K562 (cell line): ENCODE measurements around the gene TJP3. TPM values are rescaled to one million over a fixed set of nuclear protein-coding genes. Genes with fewer than 3 reads are reported as not detected.

Experiments
- AFF1 ChIP-seq, 2 experiments: fragments of 450-650 bp; IDR thresholded peaks; 2 replicates each; pipeline ENCODE4 v1.6.1; 2018; ENCODE audit warnings: mild to moderate bottlenecking in 2 of 2, low read depth in 1 of 2; ENCODE audit not compliant: partially characterized antibody in 2 of 2
- ATF1 ChIP-seq, 2 experiments: fragments of 450-650 bp in 1 of 2; IDR thresholded peaks; 2 replicates each; pipeline ENCODE4 v1.6.1; 2016; ENCODE audit warnings: missing compliant biosample characterization in 1 of 2, missing genetic modification characterization in 1 of 2
- CBX3 ChIP-seq, 2 experiments: IDR thresholded peaks; 1 replicate in 1 of 2; 2 replicates in 1 of 2; pipeline ENCODE4 v1.6.1; 2012; ENCODE audit warnings: inconsistent platforms in 2 of 2, low read length in 2 of 2, borderline replicate concordance in 1 of 2, control low read depth in 1 of 2
- CGGBP1 ChIP-seq: fragments of 250-450 bp; sonication (Bioruptor Pico); IDR thresholded peaks from 2 replicates; pipeline ENCODE4 v1.9.0; 2021; ENCODE audit warnings: mild to moderate bottlenecking
- ETS1 ChIP-seq: conservative IDR thresholded peaks from 2 replicates; pipeline ENCODE4 v1.6.1; 2011; ENCODE audit warnings: low read depth, mild to moderate bottlenecking, low read length; ENCODE audit not compliant: control insufficient read depth
- KLF16 ChIP-seq: IDR thresholded peaks from 2 replicates; pipeline ENCODE4 v1.6.1; 2016; ENCODE audit warnings: antibody characterized with exemption
- NFRKB ChIP-seq: fragments of 450-650 bp; IDR thresholded peaks from 2 replicates; pipeline ENCODE4 v1.6.1; 2016; ENCODE audit warnings: low read depth
- PBX2 ChIP-seq, 2 experiments: IDR thresholded peaks in 1 of 2; conservative IDR thresholded peaks in 1 of 2; 2 replicates each; pipeline ENCODE4 v1.6.1; 2016; ENCODE audit warnings: low read depth in 2 of 2, mild to moderate bottlenecking in 1 of 2, missing compliant biosample characterization in 1 of 2, missing genetic modification characterization in 1 of 2, moderate library complexity in 1 of 2
- PHF8 ChIP-seq: fragments of 200-600 bp; sonication (generic); IDR thresholded peaks from 2 replicates; pipeline ENCODE4 v1.6.1; 2012; ENCODE audit warnings: mixed run types, mild to moderate bottlenecking, inconsistent platforms, low read length, moderate library complexity, borderline replicate concordance
- ZBTB43 ChIP-seq: sonication (generic); formaldehyde crosslinking; IDR thresholded peaks from 2 replicates; pipeline ENCODE4 v1.8.0; 2023; ENCODE audit warnings: mild to moderate bottlenecking, missing genetic modification reagents
- ZNF197 ChIP-seq: fragments of 200-800 bp; sonication (Bioruptor generic); IDR thresholded peaks from 2 replicates; pipeline ENCODE4 v1.6.1; 2016; ENCODE audit warnings: low read depth, missing genetic modification characterization, missing compliant biosample characterization
- ZNF518B ChIP-seq: fragments of 250-450 bp; sonication (Bioruptor Pico); IDR thresholded peaks from 2 replicates; pipeline ENCODE4 v1.5.0; 2021; ENCODE audit warnings: mild to moderate bottlenecking, moderate library complexity
- polyA plus RNA-seq, 8 experiments: library from polyadenylated mRNA; depleted of rRNA in 4 of 8; stranded (reverse) in 5 of 8; unstranded in 3 of 8; fragments of >200 nt; fragmentation: Nextera tagmentation in 2 of 8; fragmentation: Illumina TruSeq in 1 of 8; extraction: Ambion mirVana in 2 of 8; extraction: Trizol in 1 of 8; gene quantifications; 2 replicates each; pipeline versions ENCODE4 v1.2.1 to v1.2.3, GENCODE V29; 2011 to 2014; ENCODE audit warnings: inconsistent platforms in 1 of 8, missing spikeins in 1 of 8
- total RNA-seq, 7 experiments: library from RNA; depleted of rRNA in 6 of 7; stranded (reverse); fragments of >200 nt in 6 of 7; fragmentation: Illumina TruSeq in 2 of 7; extraction: Trizol in 2 of 7; gene quantifications; 2 replicates each; pipeline versions ENCODE4 v1.2.1 to v1.2.3, GENCODE V29; 2011 to 2021; ENCODE audit warnings: low replicate concordance in 1 of 7

TJP3 gene
- total and polyA plus RNA-seq, 9 of the 15 experiments (the other 6 are each of a cell fraction or from before 2014, with no cell fraction given), result 0.11 to 2.4 (median 0.57) TPM; not detected in 1

GRCh38 chr19:3736106-3736724, 28.0 kb downstream of the TJP3 start (continued):
- TF ChIP-seq ZBTB43 (CRISPR knock-in tag), result no peak
- TF ChIP-seq CGGBP1, result no peak
- no peak for TF ChIP-seq CBX3 (IDR thresholded peaks at IDR 0.05; ENCODE audit: borderline replicate concordance in 1 of 2, low read length in 2 of 2)
- no peak for TF ChIP-seq KLF16
- no peak for TF ChIP-seq ZNF197
- no peak for TF ChIP-seq ETS1
- TF ChIP-seq PBX2 (CRISPR knock-in tag; IDR thresholded peaks at IDR 0.05; ENCODE audit: low read depth), result no peak
- no peak for TF ChIP-seq PBX2 (tag; conservative IDR thresholded peaks at IDR 0.05; ENCODE audit: low read depth)
- TF ChIP-seq NFRKB, result no peak
- no peak for TF ChIP-seq AFF1 (IDR thresholded peaks at IDR 0.05; ENCODE audit: low read depth in 1 of 2, partially characterized antibody in 2 of 2)
- TF ChIP-seq PHF8, result no peak
- no peak for TF ChIP-seq ZNF518B (CRISPR knock-in tag)
- TF ChIP-seq ATF1 (CRISPR knock-in tag; IDR thresholded peaks at IDR 0.05), result no peak
- peak; percentile 66 for TF ChIP-seq ATF1 (tag; IDR thresholded peaks at IDR 0.05)
